Measurements from ENCODE around the gene GXYLT2.

DNA sequence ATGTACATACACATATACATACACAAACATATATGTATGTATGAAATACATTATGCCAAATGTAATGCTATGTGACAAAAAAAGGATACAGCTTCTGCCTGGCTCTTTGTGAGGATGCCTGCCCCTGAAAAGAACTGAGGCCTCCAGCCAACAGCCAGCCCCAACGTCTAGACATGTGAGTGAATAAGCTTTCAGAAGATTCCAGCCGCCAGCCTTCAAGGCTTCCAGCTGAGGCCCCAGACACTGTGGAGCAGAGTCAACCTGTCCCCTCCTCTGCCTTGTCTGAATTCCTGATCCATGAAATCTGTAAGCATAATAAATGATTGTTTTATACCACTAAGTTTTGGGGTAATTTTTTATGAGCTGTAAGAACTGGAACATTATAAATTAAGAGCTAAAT is 24.7 kb downstream of the GXYLT2 start:
- TF ChIP-seq ZNF416 (tag by site-specific recombination; IDR thresholded peaks at IDR 0.05), result no peak
- TF ChIP-seq ZNF544 (tag by site-specific recombination; IDR thresholded peaks at IDR 0.05), result no peak
- TF ChIP-seq, protein P1, sequence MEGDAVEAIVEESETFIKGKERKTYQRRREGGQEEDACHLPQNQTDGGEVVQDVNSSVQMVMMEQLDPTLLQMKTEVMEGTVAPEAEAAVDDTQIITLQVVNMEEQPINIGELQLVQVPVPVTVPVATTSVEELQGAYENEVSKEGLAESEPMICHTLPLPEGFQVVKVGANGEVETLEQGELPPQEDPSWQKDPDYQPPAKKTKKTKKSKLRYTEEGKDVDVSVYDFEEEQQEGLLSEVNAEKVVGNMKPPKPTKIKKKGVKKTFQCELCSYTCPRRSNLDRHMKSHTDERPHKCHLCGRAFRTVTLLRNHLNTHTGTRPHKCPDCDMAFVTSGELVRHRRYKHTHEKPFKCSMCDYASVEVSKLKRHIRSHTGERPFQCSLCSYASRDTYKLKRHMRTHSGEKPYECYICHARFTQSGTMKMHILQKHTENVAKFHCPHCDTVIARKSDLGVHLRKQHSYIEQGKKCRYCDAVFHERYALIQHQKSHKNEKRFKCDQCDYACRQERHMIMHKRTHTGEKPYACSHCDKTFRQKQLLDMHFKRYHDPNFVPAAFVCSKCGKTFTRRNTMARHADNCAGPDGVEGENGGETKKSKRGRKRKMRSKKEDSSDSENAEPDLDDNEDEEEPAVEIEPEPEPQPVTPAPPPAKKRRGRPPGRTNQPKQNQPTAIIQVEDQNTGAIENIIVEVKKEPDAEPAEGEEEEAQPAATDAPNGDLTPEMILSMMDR (tag by site-specific recombination; IDR thresholded peaks at IDR 0.05), result no peak

Data from HEK293 (cell line).